ENCODE data around the gene CPT2. TPM values are rescaled to one million over a fixed set of nuclear protein-coding genes. Genes with fewer than 3 reads are reported as not detected.

CPT2 gene
- polyA plus RNA-seq, 2 of the 4 experiments (the other 2 are of a cell fraction), result 5.9 to 8.4 TPM

DNA sequence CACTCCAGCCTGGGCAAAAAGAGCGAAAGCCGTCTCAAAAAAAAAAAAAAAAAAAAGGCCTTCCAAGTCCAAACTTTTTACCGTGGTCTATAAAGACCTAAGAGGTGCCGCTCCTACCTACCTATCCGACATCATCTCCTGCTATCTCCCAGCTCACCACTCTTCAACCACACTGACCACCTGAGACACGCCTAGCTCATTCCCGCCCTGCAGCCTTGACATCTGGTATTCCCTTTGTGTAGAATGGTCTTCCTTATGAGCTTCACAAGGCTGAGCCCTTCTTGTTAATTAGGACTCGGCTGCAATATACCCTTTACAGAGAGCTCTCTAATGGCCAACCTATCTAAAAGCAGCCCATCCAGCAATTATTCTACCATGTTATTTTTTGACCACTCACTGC, 41.0 kb downstream of the CPT2 start:
- FAIRE-seq (no peak), ATAC-seq (peak in 1 of 2 experiments; percentile 3; a peak in 1 of 6 replicates), DNase-seq (ENCODE audit: low read depth in 1 of 2, low spot score in 1 of 2) (no peak)
- POLR2A ChIA-PET, result interaction anchor here (1.4 kb wide), 1 partner anchor 9 kb away, joined by 5 read pairs; no protein-coding TSS in a partner anchor
- 38% methylated on average over 8 of the region's 8 CpGs for WGBS (ENCODE audit: missing lambda C conversion rate)
- CTCF ChIA-PET, result no interaction called here
- H3K27ac ChIP-seq, result peak overlapping the region; percentile 91 to 93
- H3K4me1 ChIP-seq, result peaks cover 15% of the 10 kb centered on the region; the same call in 2 of the 3 replicates
- no peaks in the 10 kb centered on the region for H3K9me3 ChIP-seq
- peak overlapping the region; percentile 81 for H3K4me2 ChIP-seq
- no peak for TF ChIP-seq MAZ (IDR thresholded peaks at IDR 0.05; ENCODE audit: borderline replicate concordance, low read depth, low read length)
- no peak for TF ChIP-seq BHLHE40 (IDR thresholded peaks at IDR 0.05; ENCODE audit: low read depth, low read length)
- no peak for TF ChIP-seq TP53 (CRISPR knock-in tag; IDR thresholded peaks at IDR 0.05)
- TF ChIP-seq, protein P1, sequence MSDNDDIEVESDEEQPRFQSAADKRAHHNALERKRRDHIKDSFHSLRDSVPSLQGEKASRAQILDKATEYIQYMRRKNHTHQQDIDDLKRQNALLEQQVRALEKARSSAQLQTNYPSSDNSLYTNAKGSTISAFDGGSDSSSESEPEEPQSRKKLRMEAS (IDR thresholded peaks at IDR 0.05), result no peak
- no peak for TF ChIP-seq SREBF2 (IDR thresholded peaks at IDR 0.05)
- no peak for TF ChIP-seq ZFP36 (IDR thresholded peaks at IDR 0.05; ENCODE audit: borderline replicate concordance, partially characterized antibody)
- TF ChIP-seq HOXB5 (CRISPR knock-in tag; IDR thresholded peaks at IDR 0.05), result no peak
- no peak for TF ChIP-seq RAD21 (conservative IDR thresholded peaks at IDR 0.05 in 1 of 2, IDR thresholded peaks at IDR 0.05 in 1 of 2)
- no peak for TF ChIP-seq NPAS2 (CRISPR knock-in tag; IDR thresholded peaks at IDR 0.05; ENCODE audit: borderline replicate concordance)
- TF ChIP-seq CHD4 (IDR thresholded peaks at IDR 0.05; ENCODE audit: borderline replicate concordance), result no peak
- H3K4me3 ChIP-seq, result peak overlapping the region; percentile 81

DNA sequence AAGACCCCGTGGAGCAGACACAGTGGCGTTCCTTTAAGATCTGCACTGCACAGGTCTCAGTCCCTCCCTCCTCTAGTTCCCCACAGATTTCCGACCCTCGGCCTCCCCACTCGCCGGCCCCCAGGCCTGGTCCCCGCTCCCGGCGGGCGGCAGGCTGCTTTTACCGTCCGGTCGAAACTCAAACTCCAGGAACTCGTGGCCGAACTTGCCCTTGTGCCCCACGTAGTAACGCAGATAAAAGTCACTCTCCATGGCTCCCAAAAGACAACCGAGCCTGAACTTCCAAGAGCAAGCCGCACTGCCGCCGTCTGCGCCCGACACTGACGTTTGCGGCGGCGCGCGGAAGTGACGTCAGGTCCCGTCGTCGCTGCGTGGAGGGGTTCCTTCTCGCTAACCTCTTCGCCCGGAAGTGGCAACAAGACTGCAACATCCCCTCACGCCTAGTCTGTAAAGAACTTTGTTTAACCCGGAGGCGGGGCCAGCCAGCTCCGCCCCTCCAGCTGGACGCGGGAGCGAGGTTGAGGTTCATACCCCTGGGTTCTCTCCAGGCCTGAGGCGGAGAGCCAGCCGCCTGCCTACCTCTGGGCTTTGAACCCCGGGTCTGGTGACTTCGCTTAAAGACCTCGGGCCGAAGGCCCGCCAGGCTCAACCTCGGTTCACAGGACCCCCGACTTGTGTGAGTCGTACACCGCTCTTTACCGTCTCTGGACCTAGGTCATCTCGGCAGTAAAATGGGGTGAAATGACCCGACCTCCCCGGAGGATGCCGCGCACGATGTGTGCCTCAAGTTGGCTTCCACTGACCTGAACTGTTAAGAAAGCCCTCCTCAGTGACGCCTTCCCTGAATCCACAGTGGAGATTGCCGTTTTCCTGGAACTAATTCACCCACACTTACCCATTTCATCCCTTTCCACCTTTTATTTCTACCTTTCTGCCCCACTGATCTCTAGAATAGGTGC, 41.9 kb downstream of the CPT2 start, which contains the start of gene MAGOH:
TSS of gene MAGOH (minus strand) at position 322 of the 959 bp plus-strand sequence. CDS start at position 252, 70 bp downstream.
- H3K9me3 ChIP-seq, result no peaks in the 10 kb centered on the region
- ChIA-PET POLR2A (interaction anchor here (0.6 to 1.4 kb wide), 4 partner anchors 10 to 155 kb away, joined by 3 to 5 read pairs (median 4); no protein-coding TSS in a partner anchor), CTCF (interaction anchor here (0.9 kb wide), 1 partner anchor 16 kb away, joined by 3 read pairs; no protein-coding TSS in a partner anchor)
- H3K4me1 ChIP-seq, result peaks cover 15% of the 10 kb centered on the region; the same call in 2 of the 3 replicates
- H3K4me2 ChIP-seq, result peak within 1 kb of the TSS; percentile 96
- peak within 1 kb of the TSS; percentile 91 to 93 for H3K27ac ChIP-seq
- 9% methylated on average over 44 of the region's 64 CpGs for WGBS (ENCODE audit: missing lambda C conversion rate)
- peak within 1 kb of the TSS; percentile 81 for H3K4me3 ChIP-seq
- FAIRE-seq (no peak), DNase-seq (ENCODE audit: low read depth in 1 of 2, low spot score in 1 of 2) (peak; percentile 92 to 93), ATAC-seq (peak; percentile 96 to 98)
- no peak for TF ChIP-seq EP300 (IDR thresholded peaks at IDR 0.05)
- TF ChIP-seq SREBF2 (IDR thresholded peaks at IDR 0.05), result no peak
- TF ChIP-seq, protein P2, sequence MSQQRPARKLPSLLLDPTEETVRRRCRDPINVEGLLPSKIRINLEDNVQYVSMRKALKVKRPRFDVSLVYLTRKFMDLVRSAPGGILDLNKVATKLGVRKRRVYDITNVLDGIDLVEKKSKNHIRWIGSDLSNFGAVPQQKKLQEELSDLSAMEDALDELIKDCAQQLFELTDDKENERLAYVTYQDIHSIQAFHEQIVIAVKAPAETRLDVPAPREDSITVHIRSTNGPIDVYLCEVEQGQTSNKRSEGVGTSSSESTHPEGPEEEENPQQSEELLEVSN (IDR thresholded peaks at IDR 0.05; ENCODE audit: borderline replicate concordance, low read depth), result no peak
- TF ChIP-seq, protein P3, sequence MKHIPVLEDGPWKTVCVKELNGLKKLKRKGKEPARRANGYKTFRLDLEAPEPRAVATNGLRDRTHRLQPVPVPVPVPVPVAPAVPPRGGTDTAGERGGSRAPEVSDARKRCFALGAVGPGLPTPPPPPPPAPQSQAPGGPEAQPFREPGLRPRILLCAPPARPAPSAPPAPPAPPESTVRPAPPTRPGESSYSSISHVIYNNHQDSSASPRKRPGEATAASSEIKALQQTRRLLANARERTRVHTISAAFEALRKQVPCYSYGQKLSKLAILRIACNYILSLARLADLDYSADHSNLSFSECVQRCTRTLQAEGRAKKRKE (CRISPR knock-in tag; IDR thresholded peaks at IDR 0.05; ENCODE audit: low read depth), result no peak
- TF ChIP-seq POLR2A (IDR thresholded peaks at IDR 0.05; ENCODE audit: low read length), result peak; percentile 41
- TF ChIP-seq HDAC2 (IDR thresholded peaks at IDR 0.05), result no peak
- TF ChIP-seq, protein P4, sequence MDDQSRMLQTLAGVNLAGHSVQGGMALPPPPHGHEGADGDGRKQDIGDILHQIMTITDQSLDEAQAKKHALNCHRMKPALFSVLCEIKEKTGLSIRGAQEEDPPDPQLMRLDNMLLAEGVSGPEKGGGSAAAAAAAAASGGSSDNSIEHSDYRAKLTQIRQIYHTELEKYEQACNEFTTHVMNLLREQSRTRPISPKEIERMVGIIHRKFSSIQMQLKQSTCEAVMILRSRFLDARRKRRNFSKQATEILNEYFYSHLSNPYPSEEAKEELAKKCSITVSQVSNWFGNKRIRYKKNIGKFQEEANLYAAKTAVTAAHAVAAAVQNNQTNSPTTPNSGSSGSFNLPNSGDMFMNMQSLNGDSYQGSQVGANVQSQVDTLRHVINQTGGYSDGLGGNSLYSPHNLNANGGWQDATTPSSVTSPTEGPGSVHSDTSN (IDR thresholded peaks at IDR 0.05), result no peak
- no peak for TF ChIP-seq CHD2 (IDR thresholded peaks at IDR 0.05; ENCODE audit: low read length, partially characterized antibody)
- TF ChIP-seq FOSB (CRISPR knock-in tag; IDR thresholded peaks at IDR 0.05), result no peak
- TF ChIP-seq PHF8 (IDR thresholded peaks at IDR 0.05; ENCODE audit: borderline replicate concordance, low read depth), result peak; percentile 47
- TF ChIP-seq JUNB (IDR thresholded peaks at IDR 0.05), result no peak
- no peak for TF ChIP-seq HOXB5 (CRISPR knock-in tag; IDR thresholded peaks at IDR 0.05)
- no peak for TF ChIP-seq FOSL2 (IDR thresholded peaks at IDR 0.05)
- TF ChIP-seq FOSL2 (CRISPR knock-in tag; IDR thresholded peaks at IDR 0.05), result 0 out of 2 replicates have a peak, but pooled peaks have one; percentile 4
- TF ChIP-seq KDM5A (IDR thresholded peaks at IDR 0.05), result peak; percentile 89
- TF ChIP-seq, protein P5, sequence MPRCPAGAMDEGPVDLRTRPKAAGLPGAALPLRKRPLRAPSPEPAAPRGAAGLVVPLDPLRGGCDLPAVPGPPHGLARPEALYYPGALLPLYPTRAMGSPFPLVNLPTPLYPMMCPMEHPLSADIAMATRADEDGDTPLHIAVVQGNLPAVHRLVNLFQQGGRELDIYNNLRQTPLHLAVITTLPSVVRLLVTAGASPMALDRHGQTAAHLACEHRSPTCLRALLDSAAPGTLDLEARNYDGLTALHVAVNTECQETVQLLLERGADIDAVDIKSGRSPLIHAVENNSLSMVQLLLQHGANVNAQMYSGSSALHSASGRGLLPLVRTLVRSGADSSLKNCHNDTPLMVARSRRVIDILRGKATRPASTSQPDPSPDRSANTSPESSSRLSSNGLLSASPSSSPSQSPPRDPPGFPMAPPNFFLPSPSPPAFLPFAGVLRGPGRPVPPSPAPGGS (IDR thresholded peaks at IDR 0.05), result peak; percentile 66; the same call in 1 of the 3 replicates
- no peak for TF ChIP-seq MAFK (IDR thresholded peaks at IDR 0.05; ENCODE audit: partially characterized antibody)
- TF ChIP-seq, protein P6, sequence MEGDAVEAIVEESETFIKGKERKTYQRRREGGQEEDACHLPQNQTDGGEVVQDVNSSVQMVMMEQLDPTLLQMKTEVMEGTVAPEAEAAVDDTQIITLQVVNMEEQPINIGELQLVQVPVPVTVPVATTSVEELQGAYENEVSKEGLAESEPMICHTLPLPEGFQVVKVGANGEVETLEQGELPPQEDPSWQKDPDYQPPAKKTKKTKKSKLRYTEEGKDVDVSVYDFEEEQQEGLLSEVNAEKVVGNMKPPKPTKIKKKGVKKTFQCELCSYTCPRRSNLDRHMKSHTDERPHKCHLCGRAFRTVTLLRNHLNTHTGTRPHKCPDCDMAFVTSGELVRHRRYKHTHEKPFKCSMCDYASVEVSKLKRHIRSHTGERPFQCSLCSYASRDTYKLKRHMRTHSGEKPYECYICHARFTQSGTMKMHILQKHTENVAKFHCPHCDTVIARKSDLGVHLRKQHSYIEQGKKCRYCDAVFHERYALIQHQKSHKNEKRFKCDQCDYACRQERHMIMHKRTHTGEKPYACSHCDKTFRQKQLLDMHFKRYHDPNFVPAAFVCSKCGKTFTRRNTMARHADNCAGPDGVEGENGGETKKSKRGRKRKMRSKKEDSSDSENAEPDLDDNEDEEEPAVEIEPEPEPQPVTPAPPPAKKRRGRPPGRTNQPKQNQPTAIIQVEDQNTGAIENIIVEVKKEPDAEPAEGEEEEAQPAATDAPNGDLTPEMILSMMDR (IDR thresholded peaks at IDR 0.05), result no peak
- TF ChIP-seq, protein P1 (IDR thresholded peaks at IDR 0.05), result peak; percentile 66
- TF ChIP-seq MYC (IDR thresholded peaks at IDR 0.05; ENCODE audit: borderline replicate concordance, low read length), result no peak
- no peak for TF ChIP-seq HOXA7 (CRISPR knock-in tag; IDR thresholded peaks at IDR 0.05)
- TF ChIP-seq RFX5 (IDR thresholded peaks at IDR 0.05), result no peak
- TF ChIP-seq HEYL (CRISPR knock-in tag; IDR thresholded peaks at IDR 0.05), result no peak
- TF ChIP-seq CBX8 (IDR thresholded peaks at IDR 0.05), result no peak

All from A549 (cell line).